GM21825 (cell line): Measurements from ENCODE around the gene TCF7.
A peak's percentile ranks its signal among the peaks of the same experiment; 100 is the strongest.

Source experiments
- ATAC-seq: cut with Tn5 transposase; IDR thresholded peaks from one replicate; pipeline ENCODE4 v1.9.1; 2021; ENCODE audit warnings: mild to moderate bottlenecking, moderate library complexity; ENCODE audit not compliant: unreplicated experiment

Gene TCF7

GRCh38 chr5:134176511-134177368 lies 62.3 kb downstream of the TCF7 start, which contains the start of gene SKP1:
TSS of gene SKP1 (minus strand) at chr5:134176950. CDS start at chr5:134174022, 2,928 bp downstream.
- ATAC-seq = peak; percentile 76

GRCh38 chr5:134177369-134178095 lies 63.1 kb downstream of the TCF7 start:
- no peak for ATAC-seq

GRCh38 chr5:134178096-134178419 lies 63.6 kb downstream of the TCF7 start:
- no peak for ATAC-seq

GRCh38 chr5:134183481-134183880 lies 69.0 kb downstream of the TCF7 start:
- ATAC-seq = no peak

- peak; percentile 84 for ATAC-seq
Observed at GRCh38 chr5:134184155-134185135, 70.0 kb downstream of the TCF7 start.

- no peak for ATAC-seq
Observed at GRCh38 chr5:134188092-134188491, 73.6 kb downstream of the TCF7 start.

- no peak for ATAC-seq
Observed at GRCh38 chr5:134189031-134189430, 74.5 kb downstream of the TCF7 start.

GRCh38 chr5:134195666-134196065 lies 81.2 kb downstream of the TCF7 start:
- ATAC-seq = no peak
